ENCODE measurements around the gene SKA1.
"Not testable (repeated sequence)": the region's sequence is repeated elsewhere in the genome, so short reads cannot be mapped to it uniquely, and the experiment has no call there.

Gene SKA1

DNA sequence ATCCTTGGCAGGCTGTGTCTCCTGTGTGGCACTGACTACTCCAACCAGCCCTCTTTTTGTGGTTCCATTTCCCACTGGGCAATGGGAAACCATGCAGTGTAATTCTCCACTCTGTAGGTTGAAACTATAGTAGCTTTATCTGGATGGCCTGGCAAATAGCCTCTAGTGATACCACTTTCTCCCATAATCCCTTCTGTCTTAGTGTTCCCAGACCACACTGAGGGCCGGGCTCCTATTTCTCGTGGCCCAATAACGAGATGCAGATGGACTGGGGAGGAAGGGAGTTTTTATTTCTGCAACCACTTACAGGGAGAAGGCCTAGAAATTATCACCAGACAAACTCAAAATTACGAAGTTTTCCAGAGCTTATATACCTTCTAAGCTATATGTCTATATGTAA is 24.7 kb downstream of the SKA1 start:
- DNase-seq (no peak), ATAC-seq (replicated peaks) (no peak)
- Mint-ChIP-seq H3K36me3 (ENCODE audit: insufficient read depth) (no peaks in the 10 kb centered on the region), H3K4me3 (no peak overlapping the region), H3K27ac (no peak overlapping the region), H3K4me1 (ENCODE audit: low read depth in 2 of 2) (no peaks in the 10 kb centered on the region), H3K27me3 (peaks cover 49 to 52% of the 10 kb centered on the region in 2 donors), H3K9me3 (no peaks in the 10 kb centered on the region)

DNA sequence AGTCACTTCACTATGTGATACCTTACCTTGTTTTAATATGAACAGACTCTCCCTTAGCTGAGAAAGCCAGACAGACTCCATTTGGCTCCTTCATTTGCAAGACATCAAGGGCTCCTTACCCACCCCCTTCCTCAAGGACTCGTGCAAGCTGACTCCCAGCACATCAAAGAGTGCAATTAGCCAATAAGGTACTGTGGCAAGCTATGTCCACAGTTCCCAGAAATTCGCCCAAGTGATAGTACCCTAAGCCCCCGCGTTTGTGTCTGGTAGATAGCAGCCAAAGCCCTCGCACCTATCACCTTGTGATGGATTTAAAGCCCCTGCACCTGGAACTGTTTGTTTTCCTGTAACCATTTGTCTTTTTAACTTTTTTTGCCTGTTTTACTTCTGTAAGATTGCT is 25.6 kb downstream of the SKA1 start:
- not testable (repeated sequence) for H3K27ac Mint-ChIP-seq; H3K36me3 Mint-ChIP-seq (ENCODE audit: insufficient read depth); H3K9me3 Mint-ChIP-seq; DNase-seq; H3K4me1 Mint-ChIP-seq (ENCODE audit: low read depth in 2 of 2); ATAC-seq (replicated peaks); H3K4me3 Mint-ChIP-seq
- peaks cover 57 to 60% of the 10 kb centered on the region in 2 donors for H3K27me3 Mint-ChIP-seq

DNA sequence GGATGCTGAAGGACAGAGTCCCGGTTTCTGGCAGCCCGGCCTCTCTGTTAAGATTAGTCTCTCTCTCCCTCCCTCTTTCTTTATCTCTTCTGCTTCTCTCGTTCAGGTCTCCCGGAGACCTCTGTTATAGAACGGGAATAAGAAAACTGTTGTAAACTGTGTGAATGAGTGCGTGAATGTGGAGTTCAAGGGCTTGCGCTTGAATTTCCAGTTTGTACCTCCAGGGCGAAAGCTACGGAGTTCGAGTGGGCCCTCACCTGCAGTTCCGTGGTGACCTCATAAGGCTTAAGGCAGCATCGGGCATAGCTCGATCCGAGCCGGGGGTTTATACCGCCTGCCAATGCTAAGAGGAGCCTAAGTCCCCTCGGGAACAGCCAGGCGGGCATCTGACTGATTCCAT is 26.4 kb downstream of the SKA1 start:
- Mint-ChIP-seq H3K27me3 (peaks cover 63 to 69% of the 10 kb centered on the region in 2 donors), H3K4me3 (no peak overlapping the region)

DNA sequence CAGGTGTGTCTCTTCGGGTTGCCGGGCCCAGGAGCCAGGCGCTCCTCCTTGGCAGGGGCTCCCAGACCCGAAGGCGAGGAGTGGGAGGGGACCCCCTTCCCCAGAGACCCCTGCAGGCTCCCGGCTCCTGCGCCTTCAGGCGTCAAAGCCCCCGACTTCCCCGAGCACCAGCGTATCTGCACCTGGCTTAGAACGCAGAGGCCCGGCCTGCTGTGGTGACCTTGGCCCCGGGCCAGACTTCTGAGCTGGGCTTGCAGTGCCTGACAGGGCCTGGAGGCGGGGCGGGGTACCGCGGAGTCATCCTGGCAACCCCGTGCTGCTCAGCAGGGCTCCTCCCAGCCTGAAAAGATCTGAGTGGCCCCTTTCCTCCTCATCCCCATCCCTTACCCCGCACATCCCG is 27.0 kb downstream of the SKA1 start:
- H3K4me1 Mint-ChIP-seq (ENCODE audit: low read depth in 2 of 2): no peaks in the 10 kb centered on the region
- DNase-seq (no peak), ATAC-seq (replicated peaks) (no peak)
- H3K36me3 Mint-ChIP-seq (ENCODE audit: insufficient read depth): no peaks in the 10 kb centered on the region
- H3K4me3 Mint-ChIP-seq: no peak overlapping the region
- no peak overlapping the region for H3K27ac Mint-ChIP-seq
- H3K27me3 Mint-ChIP-seq: peaks cover 64 to 75% of the 10 kb centered on the region in 2 donors
- no peaks in the 10 kb centered on the region for H3K9me3 Mint-ChIP-seq

More for the DNA sequence above, 26.4 kb downstream of the SKA1 start:
- H3K4me1 Mint-ChIP-seq (ENCODE audit: low read depth in 2 of 2): no peaks in the 10 kb centered on the region
- no peak for ATAC-seq (replicated peaks)
- no peaks in the 10 kb centered on the region for H3K9me3 Mint-ChIP-seq
- no peak overlapping the region for H3K27ac Mint-ChIP-seq
- no peak for DNase-seq
- no peaks in the 10 kb centered on the region for H3K36me3 Mint-ChIP-seq (ENCODE audit: insufficient read depth)

DNA sequence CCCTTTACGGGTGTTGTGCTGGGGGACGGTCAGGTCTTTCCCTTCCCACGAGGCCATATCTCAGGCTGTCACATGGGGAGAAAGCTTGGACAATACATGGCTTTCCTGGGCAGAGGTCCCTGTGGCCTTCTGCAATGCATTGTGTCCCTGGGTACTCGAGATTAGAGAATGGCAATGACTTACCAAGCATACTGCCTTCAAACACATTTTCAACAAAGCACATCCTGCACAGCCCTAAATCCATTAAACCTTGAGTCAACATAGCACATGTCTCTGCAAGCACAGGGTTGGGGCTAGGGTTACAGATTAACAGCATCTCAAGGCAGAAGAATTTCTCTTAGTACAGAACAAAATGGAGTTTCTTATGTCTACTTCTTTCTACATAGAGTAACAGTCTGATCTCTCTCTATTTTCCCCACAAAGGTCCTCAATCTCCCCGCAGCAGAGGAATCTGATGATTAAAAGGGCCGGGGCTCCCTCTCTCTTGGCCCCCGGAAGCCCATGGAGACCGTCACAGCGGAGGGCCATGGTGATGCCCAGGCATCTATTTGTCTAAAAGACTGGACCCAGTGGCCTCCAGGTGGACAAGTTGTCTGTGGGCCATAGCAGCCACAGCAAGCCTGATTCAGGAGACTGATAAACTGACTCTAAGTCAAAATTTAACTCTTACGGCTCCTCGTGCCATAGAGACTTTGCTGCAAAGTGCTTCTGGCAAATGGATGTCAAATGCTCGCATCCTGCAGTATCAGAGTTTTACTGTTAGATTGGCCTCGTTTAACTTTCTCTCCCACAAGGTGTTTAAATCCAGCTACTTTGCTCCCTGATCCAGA is 30.1 kb downstream of the SKA1 start:
- not testable (repeated sequence) for H3K4me3 Mint-ChIP-seq; H3K9me3 Mint-ChIP-seq; DNase-seq; ATAC-seq (replicated peaks); H3K4me1 Mint-ChIP-seq (ENCODE audit: low read depth in 2 of 2); H3K27ac Mint-ChIP-seq; H3K36me3 Mint-ChIP-seq (ENCODE audit: insufficient read depth)
- H3K27me3 Mint-ChIP-seq: peaks cover 67 to 90% of the 10 kb centered on the region in 2 donors

DNA sequence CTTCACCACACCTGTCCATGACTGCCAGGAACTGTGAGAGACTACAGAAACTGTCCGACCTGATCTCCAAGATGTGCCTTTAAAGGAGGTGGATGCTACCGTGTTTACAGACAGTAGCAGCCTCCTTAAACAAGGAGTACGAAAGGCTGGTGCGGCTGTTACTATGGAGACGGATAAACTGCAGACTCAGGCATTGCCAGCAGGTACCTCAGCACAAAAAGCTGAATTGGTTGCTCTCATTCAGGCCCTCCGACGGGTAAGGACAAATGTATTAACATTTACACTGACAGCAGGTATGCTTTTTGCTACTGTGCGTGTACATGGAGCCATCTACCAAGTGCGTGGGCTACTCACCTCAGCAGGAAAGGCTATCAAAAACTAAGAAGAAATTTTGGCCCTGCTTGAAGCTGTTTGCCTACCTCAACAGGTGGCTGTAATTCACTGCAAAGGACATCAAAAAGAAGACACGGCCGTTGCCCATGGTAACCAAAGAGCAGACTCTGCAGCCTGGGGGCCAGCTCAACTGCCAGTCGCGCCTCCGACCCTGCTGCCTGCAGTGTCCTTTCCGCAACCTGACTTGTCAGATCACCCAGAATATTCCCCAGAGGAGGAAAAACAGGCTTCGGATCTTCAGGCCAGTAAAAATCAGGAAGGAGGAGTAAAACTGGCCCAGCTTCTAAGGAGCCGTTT is 30.9 kb downstream of the SKA1 start:
- no peaks in the 10 kb centered on the region for H3K9me3 Mint-ChIP-seq
- H3K27me3 Mint-ChIP-seq: peaks cover 64 to 92% of the 10 kb centered on the region in 2 donors
- ATAC-seq (replicated peaks) (no peak), DNase-seq (no peak)
- no peak overlapping the region for H3K4me3 Mint-ChIP-seq
- H3K4me1 Mint-ChIP-seq (ENCODE audit: low read depth in 2 of 2): no peaks in the 10 kb centered on the region
- no peak overlapping the region for H3K27ac Mint-ChIP-seq
- no peaks in the 10 kb centered on the region for H3K36me3 Mint-ChIP-seq (ENCODE audit: insufficient read depth)

DNA sequence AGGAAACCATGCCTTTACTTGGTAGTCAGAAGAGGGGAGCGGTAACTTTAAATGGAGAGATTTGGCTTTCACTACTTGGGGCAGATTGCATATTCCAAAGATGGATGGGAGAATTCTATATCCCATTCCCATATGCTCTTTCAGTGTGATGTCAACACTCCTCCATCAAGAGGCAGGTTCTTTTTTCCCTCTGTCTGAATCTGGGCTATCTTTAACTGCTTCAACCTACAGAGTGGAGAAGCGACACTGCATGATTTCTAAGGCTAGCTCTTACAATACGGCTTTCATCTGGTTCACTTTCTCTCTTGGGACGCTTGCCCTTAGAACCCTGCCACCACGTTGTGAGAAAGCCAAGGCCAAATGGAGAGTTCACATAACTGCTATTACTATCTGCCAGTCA is 34.4 kb downstream of the SKA1 start:
- Mint-ChIP-seq H3K27me3 (peaks cover 41 to 85% of the 10 kb centered on the region in 2 donors), H3K4me3 (no peak overlapping the region), H3K27ac (no peak overlapping the region), H3K4me1 (ENCODE audit: low read depth in 2 of 2) (no peaks in the 10 kb centered on the region), H3K36me3 (ENCODE audit: insufficient read depth) (no peaks in the 10 kb centered on the region), H3K9me3 (no peaks in the 10 kb centered on the region)
- no peak for ATAC-seq (replicated peaks)
- no peak for DNase-seq

DNA sequence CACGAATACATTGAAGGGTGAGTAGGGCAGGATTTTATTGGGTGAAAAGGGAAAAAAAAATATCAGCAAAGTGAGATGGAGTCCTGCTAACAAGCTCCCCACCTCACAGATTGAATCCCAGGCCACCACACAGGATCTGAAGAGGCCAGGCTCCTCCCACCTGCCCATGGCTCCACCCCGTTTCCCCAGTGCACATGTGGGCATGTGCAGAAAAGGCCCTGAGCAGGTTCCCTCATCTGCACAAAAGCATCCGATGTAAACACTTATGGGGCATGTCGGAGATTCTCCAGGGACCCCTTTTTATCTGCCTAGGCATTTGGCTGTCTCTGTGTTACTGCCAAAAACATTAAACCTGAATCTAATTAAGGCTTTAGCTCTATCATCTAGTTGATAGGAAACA is 35.2 kb downstream of the SKA1 start:
- no peaks in the 10 kb centered on the region for H3K9me3 Mint-ChIP-seq
- H3K36me3 Mint-ChIP-seq (ENCODE audit: insufficient read depth): no peaks in the 10 kb centered on the region
- ATAC-seq (replicated peaks) (no peak), DNase-seq (no peak)
- peaks cover 34 to 77% of the 10 kb centered on the region in 2 donors for H3K27me3 Mint-ChIP-seq
- no peak overlapping the region for H3K4me3 Mint-ChIP-seq
- H3K4me1 Mint-ChIP-seq (ENCODE audit: low read depth in 2 of 2): no peaks in the 10 kb centered on the region
- H3K27ac Mint-ChIP-seq: no peak overlapping the region

DNA sequence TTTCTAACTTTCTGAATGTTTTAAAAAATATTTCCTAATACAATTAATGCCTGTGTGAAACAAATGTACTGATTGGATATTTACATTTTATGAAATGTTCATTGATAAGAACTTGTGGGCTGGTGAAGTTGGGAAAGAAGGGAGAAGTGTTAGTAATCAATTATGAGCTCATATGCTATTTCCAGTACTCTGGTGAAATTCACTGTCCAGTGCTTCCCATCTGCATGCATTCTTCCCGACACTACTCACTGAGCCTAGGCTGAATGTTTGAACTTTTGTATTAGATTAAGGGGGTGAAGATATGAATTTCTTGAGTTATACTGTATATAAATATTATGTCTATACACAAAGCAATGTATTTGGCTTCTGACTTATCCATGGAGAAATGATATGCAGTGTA is 36.0 kb downstream of the SKA1 start:
- H3K9me3 Mint-ChIP-seq: no peaks in the 10 kb centered on the region
- no peaks in the 10 kb centered on the region for H3K4me1 Mint-ChIP-seq (ENCODE audit: low read depth in 2 of 2)
- peaks cover 25 to 68% of the 10 kb centered on the region in 2 donors for H3K27me3 Mint-ChIP-seq
- ATAC-seq (replicated peaks) (no peak), DNase-seq (no peak)
- no peak overlapping the region for H3K27ac Mint-ChIP-seq
- no peaks in the 10 kb centered on the region for H3K36me3 Mint-ChIP-seq (ENCODE audit: insufficient read depth)
- no peak overlapping the region for H3K4me3 Mint-ChIP-seq

DNA sequence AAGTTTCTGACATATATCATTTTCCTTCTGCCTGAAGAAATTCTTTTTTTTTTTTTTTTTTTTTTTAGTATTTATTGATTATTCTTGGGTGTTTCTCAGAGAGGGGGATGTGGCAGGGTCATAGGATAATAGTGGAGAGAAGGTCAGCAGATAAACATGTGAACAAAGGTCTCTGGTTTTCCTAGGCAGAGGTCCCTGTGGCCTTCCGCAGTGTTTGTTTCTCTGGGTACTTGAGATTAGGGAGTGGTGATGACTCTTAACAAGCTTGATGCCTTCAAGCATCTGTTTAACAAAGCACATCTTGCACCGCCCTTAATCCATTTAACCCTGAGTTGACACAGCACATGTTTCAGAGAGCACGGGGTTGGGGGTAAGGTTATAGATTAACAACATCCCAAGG is 42.0 kb downstream of the SKA1 start:
- H3K9me3 Mint-ChIP-seq; ATAC-seq (replicated peaks); H3K4me1 Mint-ChIP-seq (ENCODE audit: low read depth in 2 of 2); H3K36me3 Mint-ChIP-seq (ENCODE audit: insufficient read depth); H3K4me3 Mint-ChIP-seq; DNase-seq; H3K27ac Mint-ChIP-seq: not testable (repeated sequence)
- H3K27me3 Mint-ChIP-seq: peaks cover 32 to 44% of the 10 kb centered on the region in 2 donors

DNA sequence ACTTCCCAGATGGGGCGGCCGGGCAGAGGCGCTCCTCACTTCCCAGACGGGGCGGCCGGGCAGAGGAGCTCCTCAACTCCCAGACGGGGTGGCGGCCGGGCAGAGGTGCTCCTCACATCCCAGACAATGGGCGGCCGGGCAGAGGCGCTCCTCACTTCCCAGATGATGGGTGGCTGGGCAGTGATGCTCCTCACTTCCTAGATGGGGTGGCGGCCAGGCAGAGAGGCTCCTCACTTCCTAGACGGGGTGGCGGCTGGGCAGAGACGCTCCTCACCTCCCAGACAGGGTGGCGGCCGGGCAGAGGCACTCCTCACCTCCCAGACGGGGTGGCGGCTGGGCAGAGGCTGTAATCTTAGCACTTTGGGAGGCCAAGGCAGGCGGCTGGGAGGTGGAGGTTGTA is 42.9 kb downstream of the SKA1 start:
- H3K9me3 Mint-ChIP-seq; DNase-seq; ATAC-seq (replicated peaks); H3K36me3 Mint-ChIP-seq (ENCODE audit: insufficient read depth); H3K4me1 Mint-ChIP-seq (ENCODE audit: low read depth in 2 of 2); H3K27ac Mint-ChIP-seq; H3K4me3 Mint-ChIP-seq: not testable (repeated sequence)
- peaks cover 35 to 39% of the 10 kb centered on the region in 2 donors for H3K27me3 Mint-ChIP-seq

DNA sequence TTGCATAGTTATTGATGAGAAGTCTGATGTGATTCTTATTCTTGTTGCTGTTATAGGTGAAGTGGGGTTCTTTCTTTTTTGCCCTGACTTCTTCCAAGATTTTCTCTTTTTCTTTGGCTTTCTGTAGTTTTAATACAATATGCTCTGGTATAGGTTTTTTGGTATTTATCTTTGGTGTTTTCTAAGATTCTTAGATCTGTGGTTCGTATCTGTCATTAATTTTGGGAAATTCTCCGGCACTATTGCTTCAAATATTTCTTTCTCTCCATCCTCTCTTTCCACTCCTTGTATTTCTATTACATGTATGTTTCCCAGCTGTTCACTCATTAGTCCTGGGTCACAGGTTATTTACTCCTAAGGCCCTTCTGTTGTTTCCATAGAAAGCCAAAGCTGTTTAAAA is 43.8 kb downstream of the SKA1 start:
- ATAC-seq (replicated peaks): no peak

DNA sequence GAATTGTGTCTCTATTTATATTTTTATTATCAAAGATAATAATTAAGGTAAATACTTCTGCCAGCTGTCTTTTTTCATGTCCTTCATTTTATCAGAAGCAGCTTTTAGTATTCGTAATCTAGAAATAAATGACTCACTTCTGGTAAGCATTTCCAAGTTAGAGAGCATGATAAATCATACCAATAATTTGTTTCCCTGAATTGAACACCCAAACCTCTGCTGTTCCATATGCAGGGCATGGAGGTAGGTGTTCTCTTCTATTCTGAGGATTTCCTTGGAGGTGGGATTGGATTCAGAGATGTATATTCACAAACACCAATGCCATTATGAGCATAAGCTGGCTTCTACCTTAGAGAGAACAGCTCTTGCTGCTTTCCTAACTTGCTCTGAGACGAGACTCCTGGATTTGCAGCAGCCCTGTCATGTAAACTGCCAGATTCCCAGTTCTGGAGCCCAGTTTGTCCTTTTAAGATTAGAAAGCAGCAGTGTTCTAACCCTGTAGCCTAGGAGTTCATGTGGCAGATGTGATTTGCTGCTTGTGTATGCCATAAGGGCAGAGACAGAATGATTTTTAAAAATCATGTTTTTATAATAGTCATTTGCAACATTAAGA is 47.5 kb downstream of the SKA1 start:
- Mint-ChIP-seq H3K4me3 (no peak overlapping the region), H3K4me1 (ENCODE audit: low read depth in 2 of 2) (no peaks in the 10 kb centered on the region), H3K27ac (no peak overlapping the region), H3K36me3 (ENCODE audit: insufficient read depth) (no peaks in the 10 kb centered on the region), H3K27me3 (peaks cover 43 to 45% of the 10 kb centered on the region in 2 donors), H3K9me3 (peaks cover 0 to 2% of the 10 kb centered on the region in 2 donors)
- ATAC-seq (replicated peaks): no peak
- DNase-seq: no peak

More for the DNA sequence above, 43.8 kb downstream of the SKA1 start:
- no peak for DNase-seq
- Mint-ChIP-seq H3K27ac (no peak overlapping the region), H3K9me3 (peaks cover 0 to 2% of the 10 kb centered on the region in 2 donors), H3K4me3 (no peak overlapping the region), H3K36me3 (ENCODE audit: insufficient read depth) (no peaks in the 10 kb centered on the region), H3K27me3 (peaks cover 38 to 40% of the 10 kb centered on the region in 2 donors), H3K4me1 (ENCODE audit: low read depth in 2 of 2) (no peaks in the 10 kb centered on the region)
